Measurements from ENCODE around the gene ZNF408. TPM values are rescaled to one million over a fixed set of nuclear protein-coding genes. Genes with fewer than 3 reads are reported as not detected.

ZNF408 gene
- total RNA-seq, 2 donors from 2014 or later: 13.2 to 18.9 TPM

DNA sequence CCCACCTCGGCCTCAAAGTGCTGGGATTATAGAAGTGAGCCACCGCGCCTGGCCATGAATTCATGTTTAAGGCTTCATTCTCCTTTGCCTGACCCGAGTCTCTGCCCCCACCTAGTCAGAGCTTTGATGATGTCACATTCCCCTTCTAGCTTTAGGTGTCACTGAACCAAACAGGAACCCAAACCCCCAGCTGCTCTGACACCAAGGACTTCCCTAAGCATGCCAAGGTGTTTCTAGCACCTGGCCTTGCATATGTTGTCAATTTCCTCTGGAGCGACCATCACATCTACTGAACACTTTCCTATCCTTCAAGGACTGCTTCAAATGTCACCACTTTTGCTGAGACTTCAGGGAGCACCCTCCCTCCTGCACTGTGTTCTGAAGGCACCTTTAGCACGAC, 20.5 kb downstream of the ZNF408 start:
- Histone ChIP-seq H3K36me3 (ENCODE audit: control insufficient read depth, insufficient read depth, low read length) (no peaks in the 10 kb centered on the region), H3K9ac (ENCODE audit: extremely low read depth, low read length, poor library complexity, severe bottlenecking) (no peak overlapping the region), H3K4me1 (ENCODE audit: control insufficient read depth, insufficient read depth, low read length) (no peaks in the 10 kb centered on the region), H3K4me3 (ENCODE audit: low read length) (no peak overlapping the region), H3K27me3 (ENCODE audit: control insufficient read depth, insufficient read depth, low read length, poor library complexity, severe bottlenecking) (no peaks in the 10 kb centered on the region), H3K9me3 (ENCODE audit: control insufficient read depth, low read length) (no peaks in the 10 kb centered on the region), H3K27ac (ENCODE audit: low read depth, low read length) (no peak overlapping the region)
- H3K9me3 Mint-ChIP-seq: no peaks in the 10 kb centered on the region
- no peak for DNase-seq
- no peaks in the 10 kb centered on the region for H3K36me3 Mint-ChIP-seq (ENCODE audit: low read depth)
- no peak overlapping the region for H3K4me3 Mint-ChIP-seq
- H3K27me3 Mint-ChIP-seq (ENCODE audit: insufficient read depth): no peaks in the 10 kb centered on the region
- peaks cover 15% of the 10 kb centered on the region for H3K4me1 Mint-ChIP-seq
- WGBS, 2 experiments (ENCODE audit: insufficient coverage in 1 of 2, insufficient read length in 1 of 2): 89 to 90% methylated on average over 6 of the region's 6 CpGs
- H3K27ac Mint-ChIP-seq: no peak overlapping the region
- no peak for TF ChIP-seq CTCF (conservative IDR thresholded peaks at IDR 0.05)

- no peaks in the 10 kb centered on the region for H3K36me3 ChIP-seq (ENCODE audit: control insufficient read depth, insufficient read depth, low read length)
- H3K4me1 Mint-ChIP-seq: peaks cover 15% of the 10 kb centered on the region
- H3K9ac ChIP-seq (ENCODE audit: extremely low read depth, low read length, poor library complexity, severe bottlenecking): no peak overlapping the region
- TF ChIP-seq CTCF (conservative IDR thresholded peaks at IDR 0.05): no peak
- H3K9me3 Mint-ChIP-seq: no peaks in the 10 kb centered on the region
- no peaks in the 10 kb centered on the region for H3K9me3 ChIP-seq (ENCODE audit: control insufficient read depth, low read length)
- H3K27ac ChIP-seq (ENCODE audit: low read depth, low read length): no peak overlapping the region
- WGBS, 2 experiments (ENCODE audit: insufficient coverage in 1 of 2, insufficient read length in 1 of 2): 91 to 93% methylated on average over 11 of the region's 11 CpGs
- H3K4me1 ChIP-seq (ENCODE audit: control insufficient read depth, insufficient read depth, low read length): no peaks in the 10 kb centered on the region
- DNase-seq: no peak
- H3K27me3 Mint-ChIP-seq (ENCODE audit: insufficient read depth): no peaks in the 10 kb centered on the region
- H3K27ac Mint-ChIP-seq: no peak overlapping the region
- no peaks in the 10 kb centered on the region for H3K27me3 ChIP-seq (ENCODE audit: control insufficient read depth, insufficient read depth, low read length, poor library complexity, severe bottlenecking)
- no peak overlapping the region for H3K4me3 Mint-ChIP-seq
- no peaks in the 10 kb centered on the region for H3K36me3 Mint-ChIP-seq (ENCODE audit: low read depth)
- no peak overlapping the region for H3K4me3 ChIP-seq (ENCODE audit: low read length)
Observed at GRCh38 chr11:46722566-46723358, 21.9 kb downstream of the ZNF408 start.

GRCh38 chr11:46723359-46723680, 22.5 kb downstream of the ZNF408 start:
- H3K4me3 Mint-ChIP-seq: no peak overlapping the region
- Histone ChIP-seq H3K27ac (ENCODE audit: low read depth, low read length) (no peak overlapping the region), H3K9me3 (ENCODE audit: control insufficient read depth, low read length) (no peaks in the 10 kb centered on the region), H3K27me3 (ENCODE audit: control insufficient read depth, insufficient read depth, low read length, poor library complexity, severe bottlenecking) (no peaks in the 10 kb centered on the region), H3K36me3 (ENCODE audit: control insufficient read depth, insufficient read depth, low read length) (no peaks in the 10 kb centered on the region), H3K9ac (ENCODE audit: extremely low read depth, low read length, poor library complexity, severe bottlenecking) (no peak overlapping the region), H3K4me3 (ENCODE audit: low read length) (no peak overlapping the region), H3K4me1 (ENCODE audit: control insufficient read depth, insufficient read depth, low read length) (no peaks in the 10 kb centered on the region)
- no peaks in the 10 kb centered on the region for H3K36me3 Mint-ChIP-seq (ENCODE audit: low read depth)
- DNase-seq: no peak
- H3K27me3 Mint-ChIP-seq (ENCODE audit: insufficient read depth): no peaks in the 10 kb centered on the region
- H3K9me3 Mint-ChIP-seq: no peaks in the 10 kb centered on the region
- H3K4me1 Mint-ChIP-seq: peaks cover 12% of the 10 kb centered on the region
- no peak overlapping the region for H3K27ac Mint-ChIP-seq
- WGBS, 2 experiments (ENCODE audit: insufficient coverage in 1 of 2, insufficient read length in 1 of 2): 83 to 100% methylated on average over 3 to 8 of the region's 8 CpGs
- no peak for TF ChIP-seq CTCF (conservative IDR thresholded peaks at IDR 0.05)

Data from endodermal cell (in vitro differentiated cells).